Parathyroid adenoma (tissue), 2 donors: ENCODE data around the gene AIMP1.
"Not testable (repeated sequence)": the region's sequence is repeated elsewhere in the genome, so short reads cannot be mapped to it uniquely, and the experiment has no call there.

ENCODE experiments used
- H2AFZ ChIP-seq: fragments of 300-600 bp; sonication (generic); one replicate; pipeline ENCODE4 v1.7.0; 2017; ENCODE audit warnings: antibody characterized with exemption, mild to moderate bottlenecking
- H3K27ac ChIP-seq: fragments of 300-600 bp; sonication (generic); one replicate; pipeline ENCODE4 v1.7.0; 2017
- H3K27me3 ChIP-seq: fragments of 300-600 bp; sonication (generic); one replicate; pipeline ENCODE4 v1.7.0; 2017; ENCODE audit warnings: low read length; ENCODE audit not compliant: control insufficient read depth, insufficient read depth
- H3K36me3 ChIP-seq: fragments of 300-600 bp; sonication (generic); one replicate; pipeline ENCODE4 v1.7.0; 2017; ENCODE audit warnings: low read length; ENCODE audit not compliant: control insufficient read depth, insufficient read depth
- H3K4me1 ChIP-seq: fragments of 300-600 bp; sonication (generic); one replicate; pipeline ENCODE4 v1.7.0; 2017; ENCODE audit warnings: control low read depth
- H3K4me2 ChIP-seq: fragments of 300-600 bp; sonication (generic); one replicate; pipeline ENCODE4 v1.7.0; 2017; ENCODE audit warnings: low read length
- H3K4me3 ChIP-seq: fragments of 300-600 bp; sonication (generic); one replicate; pipeline ENCODE4 v1.7.0; 2017; ENCODE audit warnings: low read depth, low read length
- H3K79me2 ChIP-seq: fragments of 300-600 bp; sonication (generic); one replicate; pipeline ENCODE4 v1.7.0; 2017; ENCODE audit warnings: control low read depth
- H3K9ac ChIP-seq: fragments of 300-600 bp; sonication (generic); one replicate; pipeline ENCODE4 v1.7.0; 2017; ENCODE audit warnings: mild to moderate bottlenecking
- H3K9me3 ChIP-seq: fragments of 300-600 bp; sonication (generic); one replicate; pipeline ENCODE4 v1.7.0; 2017; ENCODE audit warnings: low read length; ENCODE audit not compliant: control insufficient read depth
- CTCF ChIP-seq: fragments of 300-600 bp; sonication (generic); IDR thresholded peaks from one replicate; pipeline ENCODE4 v1.7.0; 2017; ENCODE audit warnings: antibody characterized with exemption, mild to moderate bottlenecking
- donor health status: primary hyperparathyroidism.

Gene AIMP1

GRCh38 chr4:106315476-106315967, 828 bp upstream of the AIMP1 start:
- peak overlapping the region; percentile 86 for H3K4me2 ChIP-seq
- no peak for TF ChIP-seq CTCF
- H3K4me1 ChIP-seq, result peaks cover 5% of the 10 kb centered on the region
- H3K79me2 ChIP-seq, result peaks cover 4% of the 10 kb centered on the region
- H3K27ac ChIP-seq, result peak overlapping the region; percentile 96
- peak overlapping the region; percentile 95 for H2AFZ ChIP-seq
- no peak overlapping the region for H3K9ac ChIP-seq
- H3K36me3 ChIP-seq, result no peaks in the 10 kb centered on the region
- peak overlapping the region; percentile 95 for H3K4me3 ChIP-seq
- no peaks in the 10 kb centered on the region for H3K9me3 ChIP-seq
- no peaks in the 10 kb centered on the region for H3K27me3 ChIP-seq

- Histone ChIP-seq H3K4me3 (peak overlapping the region; percentile 95), H3K36me3 (no peaks in the 10 kb centered on the region), H3K27ac (peak overlapping the region; percentile 96), H3K4me2 (peak overlapping the region; percentile 86), H3K79me2 (peaks cover 4% of the 10 kb centered on the region), H3K9ac (peak overlapping the region; percentile 63), H3K4me1 (peaks cover 5% of the 10 kb centered on the region), H2AFZ (peak overlapping the region; percentile 95), H3K27me3 (no peaks in the 10 kb centered on the region), H3K9me3 (no peaks in the 10 kb centered on the region)
- no peak for TF ChIP-seq CTCF
Measured at GRCh38 chr4:106316773-106317409, 541 bp downstream of the AIMP1 start.

- Histone ChIP-seq H3K9me3 (no peaks in the 10 kb centered on the region), H3K4me1 (peaks cover 5% of the 10 kb centered on the region), H3K4me2 (peak overlapping the region; percentile 86), H3K9ac (no peak overlapping the region), H3K27me3 (no peaks in the 10 kb centered on the region), H3K27ac (no peak overlapping the region), H2AFZ (no peak overlapping the region), H3K36me3 (no peaks in the 10 kb centered on the region), H3K79me2 (peaks cover 4% of the 10 kb centered on the region), H3K4me3 (peak overlapping the region; percentile 95)
- no peak for TF ChIP-seq CTCF
Measured at GRCh38 chr4:106317815-106318214, 1.5 kb downstream of the AIMP1 start.

- no peak overlapping the region for H3K27ac ChIP-seq
- H3K27me3 ChIP-seq, result no peaks in the 10 kb centered on the region
- H3K9ac ChIP-seq, result no peak overlapping the region
- no peaks in the 10 kb centered on the region for H3K9me3 ChIP-seq
- peaks cover 4% of the 10 kb centered on the region for H3K79me2 ChIP-seq
- H3K4me2 ChIP-seq, result no peak overlapping the region
- no peaks in the 10 kb centered on the region for H3K36me3 ChIP-seq
- H3K4me1 ChIP-seq, result peaks cover 5% of the 10 kb centered on the region
- H2AFZ ChIP-seq, result no peak overlapping the region
- H3K4me3 ChIP-seq, result no peak overlapping the region
- TF ChIP-seq CTCF, result no peak
Measured at GRCh38 chr4:106318511-106318910, 2.2 kb downstream of the AIMP1 start.

- no peaks in the 10 kb centered on the region for H3K9me3 ChIP-seq
- no peak overlapping the region for H3K4me2 ChIP-seq
- no peaks in the 10 kb centered on the region for H3K27me3 ChIP-seq
- no peak overlapping the region for H3K27ac ChIP-seq
- peaks cover 4% of the 10 kb centered on the region for H3K79me2 ChIP-seq
- peaks cover 3% of the 10 kb centered on the region for H3K4me1 ChIP-seq
- H3K4me3 ChIP-seq, result no peak overlapping the region
- no peak overlapping the region for H3K9ac ChIP-seq
- no peaks in the 10 kb centered on the region for H3K36me3 ChIP-seq
- H2AFZ ChIP-seq, result no peak overlapping the region
- TF ChIP-seq CTCF, result no peak
Measured at GRCh38 chr4:106320235-106320634, 3.9 kb downstream of the AIMP1 start.

- not testable (repeated sequence) for H3K27ac ChIP-seq, H3K27me3 ChIP-seq, H3K79me2 ChIP-seq, H3K4me3 ChIP-seq, H3K9ac ChIP-seq, H3K9me3 ChIP-seq, H3K4me1 ChIP-seq, H3K36me3 ChIP-seq, H3K4me2 ChIP-seq, H2AFZ ChIP-seq
Measured at GRCh38 chr4:106321168-106321567, 4.8 kb downstream of the AIMP1 start.

GRCh38 chr4:106321814-106322213, 5.5 kb downstream of the AIMP1 start:
- H3K4me1 ChIP-seq, H3K9me3 ChIP-seq, H3K27me3 ChIP-seq, H3K4me3 ChIP-seq, H3K9ac ChIP-seq, H3K79me2 ChIP-seq, H2AFZ ChIP-seq, H3K4me2 ChIP-seq, H3K36me3 ChIP-seq, H3K27ac ChIP-seq: not testable (repeated sequence)
